SH-SY5Y (cell line): Measurements from ENCODE around the gene HBA2.

Experiments used
- GATA2 ChIP-seq: IDR thresholded peaks from 2 replicates; pipeline ENCODE4 v1.6.1; 2011; ENCODE audit warnings: mild to moderate bottlenecking, low read depth, low read length
- GATA3 ChIP-seq: IDR thresholded peaks from 2 replicates; pipeline ENCODE4 v1.6.1; 2011; ENCODE audit warnings: low read depth, mild to moderate bottlenecking, low read length, moderate library complexity

DNA sequence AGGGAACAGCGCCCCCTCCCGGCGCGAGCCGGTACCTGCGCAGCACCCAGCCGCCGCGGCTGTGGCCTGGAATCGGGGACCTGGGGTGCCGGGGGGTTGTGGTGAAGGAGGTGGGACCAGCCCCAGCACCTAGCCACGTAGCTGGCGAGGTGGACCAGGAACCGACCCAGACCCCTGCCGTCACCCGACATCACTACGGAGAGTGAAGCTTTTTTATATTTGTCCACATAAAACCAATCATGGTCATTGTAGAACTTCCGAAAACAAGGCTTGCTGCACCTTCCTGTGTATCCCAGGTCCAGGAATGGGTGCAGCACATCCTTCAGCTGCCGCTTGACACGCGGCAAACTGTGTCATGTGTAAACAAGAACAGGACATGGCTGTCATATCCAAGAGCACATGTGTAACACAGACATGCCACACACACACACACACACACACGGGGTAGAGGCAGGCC, 8.9 kb downstream of the HBA2 start:
- TF ChIP-seq GATA3 (no peak), GATA2 (no peak)
